Measurements from ENCODE around the gene PGLYRP2. TPM values are rescaled to one million over a fixed set of nuclear protein-coding genes. Genes with fewer than 3 reads are reported as not detected.

Gene PGLYRP2
- total RNA-seq, 1 donor from 2014 or later: not detected

DNA sequence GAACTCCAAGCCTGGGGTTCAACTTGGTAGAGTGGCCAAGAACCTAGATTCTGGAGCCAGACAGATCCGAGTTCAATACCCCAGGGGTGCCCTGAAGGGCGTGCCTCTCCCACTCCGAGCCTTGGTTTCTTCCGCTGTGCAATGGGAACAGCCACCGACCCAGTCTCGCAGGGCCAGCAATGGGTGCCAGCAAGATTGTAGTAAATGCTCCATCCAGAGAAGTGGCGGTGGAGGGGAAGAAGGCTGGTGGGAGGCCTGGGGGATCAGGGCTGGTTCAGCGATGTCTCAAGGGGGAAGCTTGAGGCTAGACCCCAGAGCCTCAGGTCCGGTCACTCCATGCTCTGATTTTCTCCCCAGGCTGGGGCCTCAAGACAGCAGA, 34.1 kb downstream of the PGLYRP2 start:
- no peak for DNase-seq
- no peak for ATAC-seq
- intact Hi-C loops (cut with micrococcal nuclease): no loop called here

DNA sequence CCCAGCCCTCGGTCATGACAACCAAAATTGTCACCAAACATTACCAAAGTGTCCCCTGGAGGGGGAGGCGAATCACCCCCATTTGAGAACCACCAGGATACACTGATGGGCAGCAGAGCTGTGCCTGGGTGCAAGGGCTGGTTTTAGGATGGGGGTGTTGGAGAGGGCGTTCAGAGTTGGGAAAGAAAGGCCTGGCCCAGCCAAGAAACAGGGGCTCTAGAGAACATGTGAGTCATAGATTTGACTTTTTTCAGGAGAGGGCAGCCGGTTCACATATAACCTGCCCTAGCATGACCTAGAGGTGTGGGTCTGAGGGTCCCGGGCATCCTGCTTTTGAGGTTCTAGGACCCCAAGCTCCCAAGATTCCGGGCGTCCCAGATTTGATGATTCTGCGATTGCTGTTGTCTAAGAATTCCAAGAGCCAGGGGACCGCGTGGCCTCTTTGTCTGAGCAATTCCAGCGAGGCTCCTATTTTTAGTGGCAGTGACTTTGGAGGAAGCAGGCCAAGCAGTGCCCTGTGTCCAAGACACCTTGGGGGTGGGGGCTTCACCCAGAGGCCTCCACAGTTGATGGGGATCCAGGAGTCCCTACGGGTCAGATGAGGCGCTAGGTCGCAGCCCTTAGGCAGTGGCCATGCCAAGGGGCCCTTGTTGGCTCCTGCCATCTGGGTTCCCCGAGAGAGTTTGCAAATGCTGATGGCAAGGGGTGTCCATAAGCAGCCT, 34.6 kb downstream of the PGLYRP2 start:
- DNase-seq: no peak
- intact Hi-C loops (cut with micrococcal nuclease): no loop called here
- ATAC-seq: peak; percentile 52

DNA sequence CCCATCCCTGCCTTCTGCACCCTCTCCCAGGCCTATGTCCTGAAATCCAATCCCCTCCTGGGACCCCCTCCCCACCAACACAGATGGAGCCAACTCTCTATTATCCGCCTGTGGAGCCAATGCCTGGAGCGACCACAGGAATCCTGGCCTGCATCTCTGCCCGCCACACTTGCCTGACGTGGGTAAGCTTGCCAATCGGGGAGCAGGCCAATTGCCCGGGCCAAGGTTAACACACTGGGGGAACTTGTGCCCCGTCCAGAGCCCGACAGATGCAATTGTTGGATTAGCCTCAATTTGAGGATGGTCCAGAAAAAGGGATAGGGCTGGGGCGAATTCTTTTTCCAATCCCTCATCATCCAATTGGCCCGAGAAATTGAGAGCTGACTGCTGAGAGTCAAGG, 35.5 kb downstream of the PGLYRP2 start:
- ATAC-seq (peak; percentile 63), DNase-seq (peak; percentile 82)
- intact Hi-C loops (cut with micrococcal nuclease): no loop called here

DNA sequence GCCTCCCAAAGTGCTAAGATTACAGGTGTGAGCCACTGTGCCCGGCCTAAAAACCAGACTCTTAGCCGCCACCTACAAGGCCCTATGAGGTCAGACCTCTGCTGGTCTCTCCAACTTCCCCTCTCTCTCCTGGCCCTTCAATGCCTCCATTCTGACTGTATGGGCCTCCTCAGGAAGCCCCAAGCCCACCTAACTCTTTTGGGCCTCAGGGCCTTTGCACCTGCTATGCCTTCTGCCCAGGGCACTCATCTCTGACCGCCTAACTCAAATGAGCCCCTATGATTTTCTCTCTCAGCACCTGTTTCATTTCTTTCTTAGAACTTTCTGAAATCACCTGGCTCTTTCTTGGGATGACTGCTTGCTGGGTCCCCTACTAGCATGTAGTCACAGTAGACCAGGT, 36.0 kb downstream of the PGLYRP2 start:
- ATAC-seq (no peak), DNase-seq (no peak)
- intact Hi-C loops (cut with micrococcal nuclease): no loop called here

DNA sequence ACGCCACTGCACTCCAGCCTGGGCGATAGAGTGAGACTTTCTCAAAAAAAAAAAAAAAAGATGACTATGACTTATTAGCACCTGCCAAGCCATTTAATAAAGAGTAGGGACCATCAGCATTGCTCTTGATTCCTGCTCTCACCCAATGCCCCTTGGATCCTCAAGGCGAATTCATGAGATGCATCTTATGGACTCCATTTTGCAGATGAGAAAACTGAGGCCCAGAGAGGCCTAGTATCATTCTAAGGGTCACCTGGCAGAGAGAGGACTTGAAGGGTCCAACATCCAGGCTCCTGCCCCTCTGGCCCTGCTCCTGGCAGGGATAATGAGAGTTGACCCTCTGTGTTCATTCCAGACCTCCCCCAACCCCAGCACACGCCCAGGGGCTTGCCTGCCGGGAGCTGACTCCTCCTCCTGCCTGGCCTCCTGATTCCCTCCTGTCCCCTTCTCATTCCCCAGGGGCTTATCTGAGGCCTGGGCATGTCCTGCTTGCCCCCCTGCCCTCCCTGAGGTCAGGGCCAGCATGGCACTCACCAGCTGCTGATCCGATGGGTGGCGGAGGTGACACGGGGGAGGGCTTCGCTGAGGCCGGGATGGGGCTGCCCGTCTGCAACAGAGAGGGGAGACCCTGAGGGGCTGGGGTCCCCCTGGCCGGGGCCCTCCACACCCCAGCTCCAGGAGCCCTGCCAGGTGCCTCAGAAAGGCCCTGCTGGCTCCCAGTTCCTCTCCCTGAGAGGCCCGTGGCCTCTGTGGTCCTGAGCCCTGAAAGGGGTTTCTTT, 37.0 kb downstream of the PGLYRP2 start:
- ATAC-seq (no peak), DNase-seq (no peak)
- intact Hi-C loops (cut with micrococcal nuclease): no loop called here

DNA sequence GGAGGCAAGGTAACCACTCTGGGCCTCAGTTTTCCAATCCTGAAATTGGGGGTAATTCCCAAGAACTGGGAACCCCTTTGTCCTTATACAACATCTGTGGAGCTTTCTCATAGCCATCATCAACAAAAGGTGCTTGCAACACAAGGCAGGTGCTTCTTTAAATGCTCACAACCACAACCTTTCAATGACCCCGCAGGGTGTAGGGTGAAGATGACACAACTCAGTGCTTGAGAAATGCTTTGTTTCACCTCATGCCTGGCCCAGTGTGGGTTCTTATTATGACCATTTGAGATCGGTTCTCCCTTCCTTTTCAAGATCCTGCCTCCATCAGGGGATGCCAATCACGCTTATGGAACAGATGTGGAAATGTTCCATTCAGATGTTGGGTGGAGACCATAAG, 38.0 kb downstream of the PGLYRP2 start:
- ATAC-seq (no peak), DNase-seq (no peak)
- intact Hi-C loops (cut with micrococcal nuclease): no loop called here

DNA sequence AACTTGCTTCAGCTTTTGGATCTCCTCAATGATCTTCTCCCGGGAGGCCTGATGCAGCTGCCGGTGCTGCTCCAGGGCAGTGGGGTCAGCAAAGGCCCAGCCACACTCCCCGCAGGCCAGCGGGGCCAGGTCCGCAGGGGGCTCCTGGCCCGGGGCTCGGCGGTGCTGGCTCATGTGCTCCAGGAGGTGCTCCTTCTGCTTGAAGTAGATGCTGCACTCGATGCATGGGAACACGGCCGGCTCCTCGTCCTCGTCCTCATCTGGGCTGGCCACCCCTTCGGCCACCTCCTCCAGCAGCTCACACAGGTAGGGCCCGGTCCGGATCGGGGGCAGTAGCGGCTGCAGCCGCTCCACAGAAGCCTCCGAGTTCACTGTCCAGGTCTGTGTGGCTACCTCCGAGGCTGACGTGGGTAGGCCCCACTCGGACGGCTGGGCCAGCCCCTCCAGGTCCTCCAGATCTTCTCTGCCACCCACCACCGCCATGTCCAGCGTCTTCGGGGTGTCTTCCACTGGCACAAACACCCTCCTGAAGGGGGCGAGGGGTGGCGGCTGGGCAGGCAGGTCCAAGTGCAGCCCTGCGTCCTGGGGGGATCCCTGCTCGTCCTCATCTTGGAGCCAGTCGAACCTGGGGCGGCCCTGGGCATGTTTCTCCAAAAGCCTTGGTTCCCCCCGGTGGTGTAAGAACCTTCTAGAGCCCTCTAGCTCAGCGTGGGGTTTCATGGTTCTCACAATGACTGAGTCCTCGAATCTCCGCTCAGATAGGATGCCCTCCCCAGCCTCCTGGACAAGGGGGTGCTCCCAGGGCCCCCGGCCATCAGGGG, 39.3 kb downstream of the PGLYRP2 start:
- ATAC-seq: no peak
- DNase-seq: no peak
- intact Hi-C loops (cut with micrococcal nuclease): no loop called here

DNA sequence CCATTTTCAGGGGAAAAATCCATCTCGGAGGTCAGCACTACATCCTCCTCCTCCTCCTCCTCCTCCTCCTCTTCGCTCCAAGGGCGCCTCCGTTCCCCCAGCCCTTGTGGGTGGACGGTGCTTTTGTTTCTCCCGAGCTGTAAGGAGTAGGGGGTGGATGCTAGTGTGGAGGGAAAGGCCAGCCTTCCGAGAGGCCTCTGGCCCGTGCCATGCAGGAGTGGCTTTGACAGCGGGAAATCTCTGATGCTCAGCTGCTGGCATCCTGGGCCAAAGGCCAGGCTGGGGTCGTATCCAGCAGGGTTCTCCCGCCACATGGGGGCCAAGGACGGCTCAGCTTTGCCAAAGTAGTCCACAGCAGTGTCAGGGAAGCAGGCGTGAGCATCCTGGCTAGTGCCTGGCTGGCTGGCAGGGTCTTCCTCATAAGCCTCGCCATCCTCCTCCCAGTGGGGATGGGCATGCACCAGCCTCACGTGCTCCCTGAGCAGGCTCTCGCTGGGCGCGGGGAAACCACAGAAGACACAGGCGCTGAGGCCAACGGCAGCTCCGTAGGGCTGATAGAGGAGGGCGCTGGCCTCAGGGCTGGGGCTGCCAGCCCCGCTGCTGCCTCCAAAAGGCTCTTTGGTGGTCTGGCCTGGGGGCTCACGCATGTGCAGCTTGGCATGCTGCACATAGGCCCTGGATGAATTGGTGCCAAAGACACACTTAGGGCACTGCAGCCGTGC, 40.1 kb downstream of the PGLYRP2 start:
- no peak for ATAC-seq
- intact Hi-C loops (cut with micrococcal nuclease): no loop called here
- DNase-seq: no peak

DNA sequence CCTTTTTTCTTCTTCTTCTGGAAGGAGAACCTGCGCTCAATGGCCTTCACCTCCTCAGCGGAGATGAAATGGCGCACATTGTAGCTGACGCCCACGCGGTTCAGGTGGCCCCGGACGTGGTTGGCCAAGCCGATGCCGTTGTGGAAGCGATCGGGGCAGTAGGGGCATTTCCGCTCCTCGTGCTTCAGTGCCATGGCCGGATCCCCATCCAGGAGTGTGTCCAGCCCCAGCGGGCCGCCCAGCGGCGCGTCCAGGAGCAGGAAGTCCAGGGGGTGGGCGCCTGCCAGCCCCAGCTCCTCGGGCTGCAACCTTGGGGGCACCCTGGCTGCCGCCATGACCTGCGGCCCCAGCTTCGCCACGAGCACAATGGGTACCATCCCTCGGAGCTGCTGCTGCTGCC, 40.7 kb downstream of the PGLYRP2 start:
- DNase-seq (no peak), ATAC-seq (no peak)
- intact Hi-C loops (cut with micrococcal nuclease): no loop called here

DNA sequence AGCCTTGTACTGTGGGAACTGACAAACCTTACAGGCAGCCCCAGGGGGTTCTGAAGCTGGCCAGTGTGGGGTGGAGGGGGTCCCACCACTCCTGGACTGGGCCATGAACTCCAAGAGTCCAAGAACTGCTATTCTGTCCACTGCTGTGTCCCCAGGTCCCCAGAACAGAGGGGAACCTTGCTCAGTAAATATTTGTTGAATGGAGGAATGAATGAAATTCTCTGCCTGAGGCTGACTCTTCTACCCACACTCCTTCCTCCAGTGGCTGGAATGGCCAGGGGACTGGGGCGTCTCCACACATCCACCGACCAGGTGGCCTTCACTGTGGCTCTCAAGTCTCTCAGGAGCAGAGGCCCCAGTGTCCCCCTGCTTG, 41.2 kb downstream of the PGLYRP2 start:
- ATAC-seq: no peak
- DNase-seq: no peak
- intact Hi-C loops (cut with micrococcal nuclease): no loop called here

DNA sequence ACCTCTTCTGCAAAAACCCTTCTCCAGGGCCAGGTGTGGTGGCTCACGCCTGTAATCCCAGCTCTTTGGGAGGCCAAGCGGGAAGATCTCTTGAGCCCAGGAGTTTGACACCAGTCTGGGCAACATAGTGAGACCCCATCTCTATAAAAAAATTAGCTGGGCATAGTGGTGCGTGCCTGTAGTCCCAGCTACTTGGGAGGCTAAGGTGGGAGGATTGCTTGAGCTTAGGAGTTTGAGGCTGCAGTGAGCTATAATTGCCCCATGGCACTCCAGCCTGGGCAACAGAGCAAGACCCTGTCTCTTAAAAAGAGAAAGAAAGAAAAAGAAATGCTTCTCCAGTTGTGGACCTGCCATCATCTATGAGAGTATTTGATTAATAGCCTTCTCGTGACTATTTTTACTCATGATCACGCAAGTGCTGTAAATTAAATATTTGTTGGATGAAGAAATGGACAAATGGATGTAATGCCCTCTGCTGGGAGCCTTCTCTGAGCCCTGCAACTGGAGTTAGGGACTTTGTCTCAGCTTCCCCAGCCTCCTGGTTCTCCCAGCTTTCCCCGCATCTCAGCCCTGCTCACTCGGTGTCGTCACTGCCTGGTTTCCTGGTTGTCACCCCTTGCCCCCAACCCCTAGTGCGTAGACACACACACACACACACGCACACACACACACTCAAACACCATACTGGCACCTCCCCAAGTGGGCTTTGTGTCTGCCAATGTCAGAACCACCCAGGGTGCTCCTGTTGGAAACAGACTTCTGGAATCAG, 41.8 kb downstream of the PGLYRP2 start:
- ATAC-seq (no peak), DNase-seq (no peak)
- intact Hi-C loops (cut with micrococcal nuclease): no loop called here

DNA sequence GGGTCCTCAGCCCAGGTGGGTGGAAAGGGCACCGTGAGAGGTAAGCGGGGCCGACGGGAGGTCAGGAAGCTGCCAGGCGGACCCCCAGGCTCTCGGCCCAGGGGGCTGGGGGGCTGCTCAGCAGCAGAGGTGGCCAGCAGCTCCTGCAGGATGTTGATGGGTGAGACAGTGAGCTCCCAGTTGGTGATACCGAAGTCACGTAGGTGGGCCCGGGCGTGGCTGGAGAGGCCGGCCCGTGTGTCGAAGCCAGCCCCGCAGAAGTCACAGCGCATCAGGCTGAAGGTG, 42.5 kb downstream of the PGLYRP2 start:
- DNase-seq (no peak), ATAC-seq (no peak)
- intact Hi-C loops (cut with micrococcal nuclease): no loop called here

DNA sequence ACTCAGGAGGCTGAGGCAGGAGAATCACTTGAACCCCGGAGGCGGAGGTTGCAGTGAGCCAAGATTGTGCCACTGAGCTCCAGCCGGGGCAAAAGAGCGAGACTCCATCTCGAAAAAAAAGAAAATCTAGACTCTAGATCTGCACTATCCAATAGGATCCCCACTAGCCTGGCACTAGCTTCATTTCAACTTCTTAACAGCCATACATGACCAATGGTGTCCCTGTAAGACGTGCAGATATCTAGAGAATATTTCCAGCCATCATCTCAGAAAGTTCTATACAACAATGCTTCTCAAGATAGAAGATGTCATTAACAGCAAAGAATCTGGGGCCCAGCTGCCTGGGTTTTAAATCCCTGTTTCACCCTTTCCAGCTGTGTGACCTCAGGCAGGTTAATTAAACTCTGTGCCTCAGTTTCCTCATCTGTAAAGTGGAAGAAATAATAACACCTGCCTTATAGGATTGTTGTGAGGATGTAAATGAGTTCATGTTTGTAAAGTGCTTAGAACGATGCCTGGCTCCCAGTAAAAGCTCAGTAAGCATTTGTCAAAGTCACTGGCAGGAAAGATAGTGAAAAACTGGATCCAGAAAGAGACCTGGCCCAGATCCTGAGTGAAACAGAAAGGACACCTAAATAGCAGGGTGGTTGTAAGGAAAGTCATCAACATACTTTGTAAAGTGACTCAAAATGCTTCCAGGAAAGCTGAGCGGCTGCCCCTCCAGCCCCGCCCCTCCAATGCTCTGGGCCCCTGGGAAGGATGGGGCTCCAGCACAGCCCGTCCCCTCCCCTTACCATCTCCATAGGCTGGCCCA, 43.1 kb downstream of the PGLYRP2 start:
- intact Hi-C loops (cut with micrococcal nuclease): no loop called here
- DNase-seq (no peak), ATAC-seq (no peak)

DNA sequence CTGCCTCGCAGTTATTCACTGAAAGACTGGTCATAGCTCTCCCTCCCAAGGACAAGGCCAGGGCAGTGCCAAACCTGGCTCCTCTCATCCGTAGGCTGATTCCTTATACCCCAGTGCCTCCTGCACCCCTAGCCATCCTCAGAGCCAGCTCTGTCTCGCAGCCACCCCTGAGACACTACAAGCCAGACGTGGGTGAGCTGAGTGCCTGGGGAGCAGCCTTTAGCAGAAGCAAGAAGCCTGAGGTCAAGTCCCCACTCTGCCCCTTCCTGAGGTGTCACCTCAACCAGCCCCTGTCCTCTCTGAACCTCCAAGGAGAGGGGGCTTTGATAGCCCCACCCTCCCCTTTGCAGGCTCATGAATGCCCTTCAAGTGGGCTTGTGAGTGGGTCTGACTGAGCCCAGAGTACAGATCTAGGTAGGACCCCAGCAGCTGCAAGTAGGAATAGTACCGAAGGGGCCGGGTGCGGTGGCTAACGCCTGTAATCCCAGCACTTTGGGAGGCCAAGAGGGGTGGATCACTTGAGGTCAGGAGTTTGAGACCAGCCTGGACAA, 45.7 kb downstream of the PGLYRP2 start:
- no peak for ATAC-seq
- intact Hi-C loops (cut with micrococcal nuclease): no loop called here
- DNase-seq: peak; percentile 27

DNA sequence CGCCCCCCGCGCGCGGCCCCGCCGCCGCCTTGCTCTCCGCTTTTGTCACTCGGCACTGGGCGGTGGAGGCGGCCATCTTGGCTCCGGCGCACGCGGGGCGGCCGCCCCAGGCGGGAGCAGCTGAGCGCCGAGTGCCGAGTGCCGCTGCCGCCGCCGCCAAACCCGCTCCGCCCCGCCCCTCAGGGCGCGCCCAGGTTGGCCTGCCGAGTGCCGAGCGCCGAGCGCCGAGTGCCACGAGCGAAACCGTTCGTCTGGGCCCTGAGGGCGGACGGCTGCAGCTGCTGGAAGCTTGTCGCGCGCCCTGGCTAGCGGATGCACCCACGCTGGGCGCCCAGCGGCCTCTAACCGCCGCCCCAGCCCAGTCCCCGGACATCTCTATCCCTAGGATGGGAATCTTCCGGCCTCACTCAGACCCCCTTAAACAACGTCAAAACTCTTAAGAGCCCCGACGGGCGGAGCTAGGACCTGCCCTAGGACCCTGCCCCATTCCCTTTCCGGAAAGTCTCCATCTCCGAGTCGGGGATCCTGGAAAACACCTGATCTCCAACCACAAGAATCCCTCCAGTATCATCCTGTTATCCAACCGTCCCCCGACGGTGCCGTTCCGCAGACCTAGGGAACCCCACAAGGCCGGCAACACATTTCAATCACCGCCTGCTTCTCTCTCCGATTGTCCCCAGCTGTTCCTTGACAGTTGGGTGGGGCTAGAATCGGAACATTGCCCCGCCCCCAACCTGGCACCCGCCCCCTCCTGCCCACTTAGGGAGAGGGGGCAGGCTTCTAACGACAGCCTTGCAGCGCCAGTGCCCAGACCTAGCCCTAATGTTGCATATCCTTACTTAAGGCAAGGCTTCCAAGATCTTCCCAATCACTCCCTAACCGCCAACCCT, 46.4 kb downstream of the PGLYRP2 start:
- intact Hi-C loops (cut with micrococcal nuclease): no loop called here
- ATAC-seq (peak; percentile 92), DNase-seq (peak; percentile 96)

DNA sequence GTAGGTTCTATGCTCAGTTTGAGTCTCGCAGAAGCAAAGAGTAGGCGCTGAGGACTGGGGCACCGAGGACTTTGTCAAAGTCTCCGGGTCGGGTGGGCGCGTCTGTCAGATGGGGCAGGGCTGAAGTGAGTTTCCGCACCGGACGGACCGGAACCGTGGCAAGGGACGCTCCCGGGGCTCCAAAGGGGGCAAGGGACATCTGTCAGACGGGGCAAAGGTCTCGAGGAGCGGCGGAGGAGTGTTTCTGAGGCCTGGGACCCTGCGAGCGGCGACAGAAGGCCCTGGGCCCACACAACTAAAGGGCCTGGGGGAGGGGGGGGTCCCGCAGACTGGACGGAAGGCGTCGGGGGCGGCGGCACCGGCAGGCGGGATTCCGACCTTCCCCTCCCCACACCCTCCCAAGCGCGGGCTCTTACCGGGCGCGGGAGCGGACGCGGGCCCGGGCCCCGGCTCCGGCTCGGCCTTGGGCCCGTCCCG, 47.2 kb downstream of the PGLYRP2 start:
- intact Hi-C loops (cut with micrococcal nuclease): no loop called here
- ATAC-seq (no peak), DNase-seq (peak; percentile 44)

All from left ventricle myocardium superior (tissue), 1 donor.